DOHH2 (cell line): Measurements from ENCODE around the gene TAF9.

Experiments used
- CTCF ChIP-seq: fragments of 200-600 bp; sonication (generic); IDR thresholded peaks from one replicate; pipeline ENCODE4 v1.5.1; 2014; ENCODE audit warnings: antibody characterized with exemption, mild to moderate bottlenecking, low read depth, low read length; ENCODE audit not compliant: poor library complexity, severe bottlenecking
- EZH2phosphoT487 ChIP-seq: fragments of 200-600 bp; sonication (generic); IDR thresholded peaks from 2 replicates; pipeline ENCODE4 v1.6.1; 2017; ENCODE audit warnings: borderline replicate concordance, mild to moderate bottlenecking, antibody characterized with exemption, low read length, moderate library complexity, mixed read lengths

GRCh38 chr5:69364414-69364813 lies 4.9 kb downstream of the TAF9 start:
- TF ChIP-seq CTCF (peak; percentile 65), EZH2phosphoT487 (no peak)
